ENCODE measurements around the gene SSU72.
"Not testable (repeated sequence)": the region's sequence is repeated elsewhere in the genome, so short reads cannot be mapped to it uniquely, and the experiment has no call there.

The SSU72 gene

DNA sequence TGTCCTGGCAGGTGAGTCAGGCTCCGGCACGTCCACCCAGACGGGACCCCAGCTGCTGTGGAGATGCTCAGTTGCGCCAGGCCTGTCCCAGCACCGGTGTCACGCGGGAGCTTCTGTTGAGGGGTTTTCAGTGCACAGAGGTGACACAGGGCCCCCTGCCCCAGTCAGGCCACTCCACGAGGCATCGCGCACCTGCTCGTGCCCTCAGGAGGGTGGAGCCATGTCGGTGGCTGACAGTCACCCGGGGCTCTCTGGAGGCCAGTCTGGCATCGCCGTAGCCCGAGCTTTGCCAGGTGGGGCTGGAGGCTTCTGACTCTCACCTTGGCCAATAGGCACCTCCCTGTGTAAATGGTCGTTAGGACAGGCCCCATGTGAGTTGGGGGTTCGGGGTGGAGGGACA lies 45.3 kb downstream of the SSU72 start:
- Histone ChIP-seq H3K4me3 (ENCODE audit: low read length) (no peak overlapping the region), H3K4me1 (ENCODE audit: control insufficient read depth, insufficient read depth, low read length) (no peaks in the 10 kb centered on the region), H3K27me3 (ENCODE audit: control insufficient read depth, insufficient read depth, low read length) (no peaks in the 10 kb centered on the region), H3K27ac (ENCODE audit: low read depth, low read length) (no peak overlapping the region), H3K9ac (ENCODE audit: low read length) (no peak overlapping the region), H3K36me3 (ENCODE audit: control insufficient read depth, insufficient read depth, low read length) (peaks cover 2% of the 10 kb centered on the region)

DNA sequence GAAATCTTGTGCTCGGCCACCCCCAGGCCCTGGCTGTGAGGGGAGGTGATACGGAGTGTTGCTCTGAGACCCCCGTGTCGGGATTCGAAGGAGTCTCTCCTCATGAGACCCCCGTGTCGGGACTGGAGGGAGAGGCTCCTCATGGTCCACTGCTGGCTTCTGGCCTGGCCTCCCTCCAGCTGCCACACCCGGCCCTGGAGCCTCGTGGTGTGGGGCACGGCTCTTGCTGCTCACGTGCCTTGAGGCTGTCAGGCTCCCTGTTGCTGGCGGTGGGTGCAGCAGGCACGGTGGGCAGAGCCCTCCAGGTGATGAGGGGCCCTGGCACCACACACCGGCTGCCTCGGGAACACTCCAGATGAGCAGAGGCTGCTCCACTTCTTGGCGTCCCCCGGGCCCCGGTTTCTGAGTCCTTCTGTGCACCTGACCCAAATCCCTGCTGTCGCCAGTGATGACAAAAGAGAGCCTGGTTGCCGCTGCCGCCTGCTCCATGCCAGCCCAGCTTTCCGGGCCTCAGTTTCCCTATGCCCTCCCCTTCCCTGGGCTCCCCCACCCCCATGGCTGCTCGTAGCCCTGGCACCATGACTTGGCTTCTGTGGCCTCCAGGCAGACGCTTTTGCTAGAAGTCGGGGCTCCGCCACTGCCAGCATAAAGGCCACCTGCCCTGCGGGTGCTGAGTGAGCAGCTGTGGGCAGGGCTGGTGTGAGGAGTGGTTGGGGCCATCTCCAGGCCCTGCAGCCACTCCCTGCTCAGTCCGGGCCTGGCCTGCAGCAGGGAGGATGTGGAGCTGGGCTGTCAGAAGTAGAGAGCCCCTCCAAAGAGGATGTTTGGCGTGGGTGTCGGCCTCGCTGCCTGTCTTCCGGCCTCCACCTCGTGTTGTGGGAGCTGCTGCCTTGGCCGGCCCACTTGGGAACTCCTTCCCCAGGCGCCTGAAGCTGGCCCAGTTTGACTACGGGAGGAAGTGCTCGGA lies 46.1 kb downstream of the SSU72 start:
- Histone ChIP-seq H3K9ac (ENCODE audit: low read length) (no peak overlapping the region), H3K4me1 (ENCODE audit: control insufficient read depth, insufficient read depth, low read length) (no peaks in the 10 kb centered on the region), H3K27ac (ENCODE audit: low read depth, low read length) (no peak overlapping the region), H3K27me3 (ENCODE audit: control insufficient read depth, insufficient read depth, low read length) (no peaks in the 10 kb centered on the region), H3K4me3 (ENCODE audit: low read length) (no peak overlapping the region), H3K36me3 (ENCODE audit: control insufficient read depth, insufficient read depth, low read length) (peaks cover 2% of the 10 kb centered on the region)

DNA sequence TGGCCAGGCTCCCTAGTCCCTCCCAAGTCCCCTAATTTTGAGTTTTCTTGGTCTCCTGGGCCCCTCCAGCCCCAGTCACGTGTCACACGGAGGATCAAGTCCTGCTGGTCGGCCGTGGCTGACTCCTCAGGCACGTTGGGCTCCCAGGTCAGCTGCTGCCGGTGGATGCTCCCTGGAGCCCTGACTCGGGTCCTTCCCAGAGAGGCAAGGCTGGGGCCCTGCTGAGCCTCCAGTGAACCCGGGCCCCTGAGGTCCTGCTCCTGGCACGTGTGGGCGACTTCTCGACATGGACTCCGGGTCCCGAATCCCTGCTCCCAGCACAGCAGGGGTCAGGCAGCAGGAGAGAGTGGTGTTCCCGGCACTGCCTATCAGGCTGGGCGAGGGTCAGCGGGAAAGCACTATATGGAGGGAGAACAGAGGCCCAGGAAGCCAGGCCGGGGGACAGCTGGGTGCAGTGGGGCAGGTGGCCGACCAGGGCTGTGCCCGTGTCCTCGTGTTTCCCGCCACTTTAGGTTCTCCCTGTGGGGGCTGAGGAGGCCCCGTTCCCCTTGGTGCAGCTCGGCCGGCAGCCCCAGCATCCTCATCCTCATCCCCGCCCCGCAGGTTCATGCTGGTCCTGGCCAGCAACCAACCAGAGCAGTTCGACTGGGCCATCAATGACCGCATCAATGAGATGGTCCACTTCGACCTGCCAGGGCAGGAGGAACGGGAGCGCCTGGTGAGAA lies 47.4 kb downstream of the SSU72 start:
- Histone ChIP-seq H3K27me3 (ENCODE audit: control insufficient read depth, insufficient read depth, low read length) (no peaks in the 10 kb centered on the region), H3K9ac (ENCODE audit: low read length) (no peak overlapping the region), H3K4me3 (ENCODE audit: low read length) (no peak overlapping the region), H3K36me3 (ENCODE audit: control insufficient read depth, insufficient read depth, low read length) (peaks cover 2% of the 10 kb centered on the region), H3K27ac (ENCODE audit: low read depth, low read length) (no peak overlapping the region), H3K4me1 (ENCODE audit: control insufficient read depth, insufficient read depth, low read length) (no peaks in the 10 kb centered on the region)

DNA sequence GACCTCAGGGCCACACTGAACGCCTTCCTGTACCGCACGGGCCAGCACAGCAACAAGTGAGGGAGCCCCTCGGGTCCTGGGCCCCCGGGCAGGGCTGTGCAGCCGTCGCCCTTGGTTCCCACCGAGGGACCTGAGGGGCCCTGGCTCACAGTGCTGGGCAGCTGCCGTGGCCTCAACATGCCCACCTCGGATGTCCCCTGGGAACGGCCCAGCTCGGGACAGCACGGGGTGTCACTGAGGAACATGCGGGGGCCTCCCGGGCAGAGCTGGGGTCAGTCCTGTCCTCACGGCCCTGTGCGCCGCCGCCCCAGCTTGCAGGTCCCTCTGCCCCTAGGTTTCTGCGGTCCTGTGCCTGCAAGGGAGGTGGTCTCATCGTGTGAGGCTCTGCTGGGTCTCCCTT lies 48.2 kb downstream of the SSU72 start:
- not testable (repeated sequence) for H3K4me1 ChIP-seq (ENCODE audit: control insufficient read depth, insufficient read depth, low read length); H3K27ac ChIP-seq (ENCODE audit: low read depth, low read length); H3K36me3 ChIP-seq (ENCODE audit: control insufficient read depth, insufficient read depth, low read length); H3K9ac ChIP-seq (ENCODE audit: low read length); H3K4me3 ChIP-seq (ENCODE audit: low read length); H3K27me3 ChIP-seq (ENCODE audit: control insufficient read depth, insufficient read depth, low read length)

DNA sequence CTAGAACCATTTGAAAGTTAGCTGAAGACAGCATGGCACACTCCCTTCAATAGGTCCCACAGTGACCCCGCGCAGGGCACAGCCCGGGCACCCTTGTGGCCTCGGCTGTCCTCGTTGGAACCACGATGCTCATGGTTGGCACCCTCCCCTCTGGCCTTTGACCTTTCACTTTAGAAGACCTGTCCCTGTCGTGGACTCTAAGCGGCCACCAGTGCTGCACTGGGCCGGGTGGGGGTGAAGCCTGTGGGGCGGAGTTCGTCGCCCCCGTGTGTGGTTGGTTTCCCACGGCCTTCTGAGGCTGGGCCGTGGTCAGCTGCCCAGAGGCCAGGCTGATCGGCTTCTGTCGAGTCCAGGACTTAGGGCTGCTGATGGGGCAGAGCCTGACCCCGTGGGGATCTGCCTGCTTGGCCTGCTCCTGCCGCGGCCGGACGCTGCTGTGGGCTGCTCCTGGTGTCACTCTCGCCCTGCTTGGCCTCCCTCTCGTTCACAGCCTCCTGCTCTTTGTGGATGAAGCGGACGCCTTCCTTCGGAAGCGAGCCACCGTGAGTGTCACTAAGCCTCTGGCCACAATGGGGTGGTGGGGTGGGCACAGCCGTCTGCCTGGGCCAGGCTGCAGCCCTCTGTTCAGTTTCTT lies 49.8 kb downstream of the SSU72 start:
- not testable (repeated sequence) for H3K4me3 ChIP-seq (ENCODE audit: low read length); H3K27ac ChIP-seq (ENCODE audit: low read depth, low read length); H3K36me3 ChIP-seq (ENCODE audit: control insufficient read depth, insufficient read depth, low read length); H3K4me1 ChIP-seq (ENCODE audit: control insufficient read depth, insufficient read depth, low read length); H3K9ac ChIP-seq (ENCODE audit: low read length); H3K27me3 ChIP-seq (ENCODE audit: control insufficient read depth, insufficient read depth, low read length)

DNA sequence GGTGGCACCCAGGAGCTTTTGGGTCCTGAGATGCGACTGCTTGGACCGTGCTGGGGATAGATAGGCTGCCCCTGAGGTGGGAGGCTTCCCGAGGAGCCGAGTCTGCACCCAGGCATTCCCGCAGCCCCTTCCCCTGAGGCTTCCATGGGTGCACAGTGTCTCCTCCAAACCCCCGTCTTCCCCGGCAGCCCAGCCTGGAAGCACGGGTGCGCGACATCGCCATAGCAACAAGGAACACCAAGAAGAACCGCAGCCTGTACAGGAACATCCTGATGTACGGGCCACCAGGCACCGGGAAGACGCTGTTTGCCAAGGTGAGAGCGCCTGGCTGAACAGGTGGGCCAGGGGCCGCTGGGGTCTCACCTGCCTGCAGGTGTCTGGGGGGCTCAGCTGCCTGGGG lies 51.0 kb downstream of the SSU72 start:
- not testable (repeated sequence) for H3K4me3 ChIP-seq (ENCODE audit: low read length); H3K27ac ChIP-seq (ENCODE audit: low read depth, low read length); H3K36me3 ChIP-seq (ENCODE audit: control insufficient read depth, insufficient read depth, low read length)

DNA sequence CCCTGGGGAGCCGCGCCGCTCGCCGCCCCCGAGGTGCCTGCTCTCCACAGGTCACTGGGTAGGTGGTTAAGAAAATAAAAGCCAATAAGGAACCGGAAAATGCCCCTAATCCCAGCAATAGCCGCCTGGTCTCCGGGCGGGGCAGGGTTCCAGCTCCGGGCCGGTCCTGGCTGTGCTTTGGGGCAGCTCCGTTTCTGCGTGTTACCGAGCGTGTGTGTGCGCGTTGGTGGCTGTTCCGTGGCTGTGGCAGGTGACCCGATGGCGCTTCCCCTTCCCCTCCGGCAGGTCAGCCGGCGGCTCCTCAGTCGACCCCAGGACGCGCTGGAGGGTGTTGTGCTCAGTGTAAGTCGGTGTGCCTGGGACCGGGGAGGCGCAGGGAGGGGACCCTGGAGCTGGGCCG lies 51.4 kb downstream of the SSU72 start:
- not testable (repeated sequence) for H3K27me3 ChIP-seq (ENCODE audit: control insufficient read depth, insufficient read depth, low read length); H3K9ac ChIP-seq (ENCODE audit: low read length); H3K4me1 ChIP-seq (ENCODE audit: control insufficient read depth, insufficient read depth, low read length); H3K4me3 ChIP-seq (ENCODE audit: low read length); H3K36me3 ChIP-seq (ENCODE audit: control insufficient read depth, insufficient read depth, low read length); H3K27ac ChIP-seq (ENCODE audit: low read depth, low read length)

More for the DNA sequence above, 51.0 kb downstream of the SSU72 start:
- not testable (repeated sequence) for H3K4me1 ChIP-seq (ENCODE audit: control insufficient read depth, insufficient read depth, low read length); H3K9ac ChIP-seq (ENCODE audit: low read length); H3K27me3 ChIP-seq (ENCODE audit: control insufficient read depth, insufficient read depth, low read length)

DNA sequence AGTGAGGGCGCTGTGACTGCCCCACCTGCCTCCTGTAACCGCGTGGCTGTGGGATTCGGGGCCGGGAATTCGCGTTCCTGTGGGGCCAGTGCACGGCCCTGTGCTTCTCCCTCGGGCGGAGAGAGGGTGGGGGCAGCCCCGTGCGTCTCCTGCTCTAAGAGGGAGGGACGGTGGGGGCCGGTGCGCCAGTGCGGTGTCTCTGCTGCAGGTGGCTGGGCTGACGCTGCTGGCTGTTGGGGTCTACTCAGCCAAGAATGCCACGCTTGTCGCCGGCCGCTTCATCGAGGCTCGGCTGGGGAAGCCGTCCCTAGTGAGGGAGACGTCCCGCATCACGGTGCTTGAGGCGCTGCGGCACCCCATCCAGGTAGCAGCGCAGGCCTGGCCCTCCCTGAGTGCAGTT lies 52.1 kb downstream of the SSU72 start:
- not testable (repeated sequence) for H3K27ac ChIP-seq (ENCODE audit: low read depth, low read length); H3K4me3 ChIP-seq (ENCODE audit: low read length); H3K9ac ChIP-seq (ENCODE audit: low read length); H3K27me3 ChIP-seq (ENCODE audit: control insufficient read depth, insufficient read depth, low read length); H3K4me1 ChIP-seq (ENCODE audit: control insufficient read depth, insufficient read depth, low read length); H3K36me3 ChIP-seq (ENCODE audit: control insufficient read depth, insufficient read depth, low read length)

DNA sequence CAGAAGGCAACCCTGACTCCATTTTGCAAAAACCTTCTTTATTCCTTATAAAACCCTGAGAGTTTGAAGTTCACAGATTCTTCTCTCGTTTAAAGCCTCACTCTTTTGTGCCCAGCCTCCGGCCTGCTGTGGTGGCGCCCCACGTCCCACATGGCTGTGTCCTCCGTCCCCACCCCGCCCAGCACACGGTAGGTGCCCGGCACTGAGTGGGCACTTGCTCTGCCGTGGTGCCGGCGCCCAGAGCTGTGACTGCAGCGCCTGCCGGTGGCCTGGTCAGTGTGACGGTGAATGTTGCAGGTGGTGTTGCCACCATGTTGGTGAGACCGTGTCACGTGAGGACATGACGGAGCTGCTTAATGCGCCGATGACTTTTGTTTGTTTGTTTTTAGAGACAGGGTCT lies 53.3 kb downstream of the SSU72 start:
- Histone ChIP-seq H3K9ac (ENCODE audit: low read length) (no peak overlapping the region), H3K27ac (ENCODE audit: low read depth, low read length) (no peak overlapping the region), H3K4me3 (ENCODE audit: low read length) (no peak overlapping the region), H3K36me3 (ENCODE audit: control insufficient read depth, insufficient read depth, low read length) (peaks cover 6% of the 10 kb centered on the region), H3K4me1 (ENCODE audit: control insufficient read depth, insufficient read depth, low read length) (no peaks in the 10 kb centered on the region), H3K27me3 (ENCODE audit: control insufficient read depth, insufficient read depth, low read length) (no peaks in the 10 kb centered on the region)

DNA sequence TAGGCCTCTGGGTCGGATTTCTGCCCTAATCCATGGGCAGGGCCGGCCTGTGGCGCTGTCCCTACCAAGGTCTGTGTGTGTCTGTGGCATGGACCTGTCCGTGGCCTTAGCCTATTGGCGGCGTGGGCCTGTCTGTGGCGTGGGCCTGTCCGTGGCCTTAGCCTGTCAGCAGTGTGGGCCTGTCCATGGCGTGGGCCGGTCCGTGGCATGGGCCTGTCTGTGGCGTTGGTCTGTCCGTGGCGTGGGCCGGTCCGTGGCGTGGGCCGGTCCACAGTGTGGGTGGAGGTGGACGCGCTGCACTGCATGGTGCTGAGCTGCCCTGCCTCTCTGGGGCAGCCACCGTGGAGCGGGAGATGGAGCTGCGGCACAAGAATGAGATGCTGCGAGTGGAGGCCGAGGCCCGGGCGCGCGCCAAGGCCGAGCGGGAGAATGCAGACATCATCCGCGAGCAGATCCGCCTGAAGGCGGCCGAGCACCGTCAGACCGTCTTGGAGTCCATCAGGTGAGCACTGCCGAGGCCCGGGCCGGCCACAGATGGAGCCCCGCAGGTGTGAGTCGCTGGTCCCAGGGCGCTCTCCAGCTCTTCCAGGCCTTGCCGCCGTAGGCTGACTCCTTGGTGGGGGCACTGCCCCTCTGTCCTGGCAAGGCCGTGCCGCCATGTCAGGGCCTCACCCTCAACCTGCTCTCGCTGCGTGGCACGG lies 54.7 kb downstream of the SSU72 start:
- not testable (repeated sequence) for H3K27me3 ChIP-seq (ENCODE audit: control insufficient read depth, insufficient read depth, low read length); H3K27ac ChIP-seq (ENCODE audit: low read depth, low read length); H3K4me3 ChIP-seq (ENCODE audit: low read length); H3K36me3 ChIP-seq (ENCODE audit: control insufficient read depth, insufficient read depth, low read length); H3K9ac ChIP-seq (ENCODE audit: low read length); H3K4me1 ChIP-seq (ENCODE audit: control insufficient read depth, insufficient read depth, low read length)

DNA sequence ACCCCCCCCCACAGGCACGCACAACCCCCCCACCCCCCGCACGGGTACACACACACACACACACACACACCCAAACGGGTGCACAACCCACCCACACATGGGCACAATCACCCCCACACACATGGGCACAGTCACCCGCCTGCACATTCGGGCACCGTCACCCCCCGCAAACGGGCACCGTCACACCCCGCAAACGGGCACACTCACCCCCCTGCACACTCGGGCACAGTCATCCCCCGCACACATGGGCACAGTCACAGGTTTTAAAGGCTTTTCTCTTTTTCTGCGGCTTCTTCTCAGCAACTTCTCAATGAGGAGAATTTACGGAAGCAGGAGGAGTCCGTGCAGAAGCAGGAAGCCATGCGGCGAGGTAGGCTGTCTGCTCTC lies 56.0 kb downstream of the SSU72 start:
- not testable (repeated sequence) for H3K4me1 ChIP-seq (ENCODE audit: control insufficient read depth, insufficient read depth, low read length); H3K4me3 ChIP-seq (ENCODE audit: low read length); H3K36me3 ChIP-seq (ENCODE audit: control insufficient read depth, insufficient read depth, low read length); H3K27me3 ChIP-seq (ENCODE audit: control insufficient read depth, insufficient read depth, low read length); H3K9ac ChIP-seq (ENCODE audit: low read length); H3K27ac ChIP-seq (ENCODE audit: low read depth, low read length)

DNA sequence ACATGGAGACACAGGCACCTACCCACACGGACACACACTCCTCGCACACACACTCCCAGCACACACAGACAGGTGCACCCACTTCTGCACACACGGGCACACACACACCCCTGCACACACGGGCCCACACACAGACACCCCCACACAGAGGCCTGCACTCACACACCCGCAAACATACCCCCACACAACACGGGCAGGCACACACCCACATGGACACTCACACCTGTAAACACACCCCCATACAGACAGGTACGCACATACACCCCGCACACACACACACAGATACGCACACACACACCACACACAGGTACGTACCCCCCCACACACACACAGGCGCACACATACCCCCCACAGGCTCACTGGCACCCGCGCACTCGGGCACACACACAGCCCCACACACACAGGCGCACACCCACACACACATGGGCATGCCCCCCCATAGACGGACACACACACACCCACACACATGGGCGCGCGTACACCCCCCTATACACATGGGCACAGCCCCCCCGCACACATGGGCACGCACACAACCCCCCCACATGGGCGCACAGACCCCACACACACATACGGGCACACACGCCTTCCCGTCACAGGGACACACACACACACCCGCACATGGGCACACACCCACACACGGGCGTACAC lies 56.6 kb downstream of the SSU72 start:
- no peaks in the 10 kb centered on the region for H3K4me1 ChIP-seq (ENCODE audit: control insufficient read depth, insufficient read depth, low read length)
- peaks cover 6% of the 10 kb centered on the region for H3K36me3 ChIP-seq (ENCODE audit: control insufficient read depth, insufficient read depth, low read length)
- no peak overlapping the region for H3K27ac ChIP-seq (ENCODE audit: low read depth, low read length)
- no peak overlapping the region for H3K9ac ChIP-seq (ENCODE audit: low read length)
- no peaks in the 10 kb centered on the region for H3K27me3 ChIP-seq (ENCODE audit: control insufficient read depth, insufficient read depth, low read length)
- no peak overlapping the region for H3K4me3 ChIP-seq (ENCODE audit: low read length)
